GM23338 (cell line): ENCODE results near the gene KCNK3. TPM values are rescaled to one million over a fixed set of nuclear protein-coding genes. Genes with fewer than 3 reads are reported as not detected.

Source experiments
- ATAC-seq: fragments of 200-7000 bp; cut with Tn5 transposase; 3 replicates; pipeline ENCODE4 v1.9.1; 2020
- DNase-seq: peaks from one replicate; pipeline ENCODE4 v3.0.0-alpha.2; 2015; ENCODE audit warnings: low spot score
- H2AFZ ChIP-seq: fragments of 200-600 bp; sonication (generic); 2 replicates; pipeline ENCODE4 v1.8.0; 2016; ENCODE audit warnings: antibody characterized with exemption, mild to moderate bottlenecking, moderate library complexity
- H3F3A ChIP-seq: fragments of 200-600 bp; sonication (generic); replicated peaks from 2 replicates; pipeline ENCODE4 v1.8.0; 2017; ENCODE audit warnings: antibody characterized with exemption, mixed run types, low read depth
- H3K27ac ChIP-seq: fragments of 200-600 bp; sonication (generic); 2 replicates; pipeline ENCODE4 v1.6.1; 2016; ENCODE audit warnings: low read depth
- H3K27me3 ChIP-seq: fragments of 200-600 bp; sonication (generic); 2 replicates; pipeline ENCODE4 v1.8.0; 2016; ENCODE audit warnings: mild to moderate bottlenecking, mixed run types, moderate library complexity; ENCODE audit not compliant: insufficient read depth
- H3K36me3 ChIP-seq: fragments of 200-600 bp; sonication (generic); 2 replicates; pipeline ENCODE4 v1.8.0; 2016; ENCODE audit warnings: mild to moderate bottlenecking; ENCODE audit not compliant: insufficient read depth
- H3K4me1 ChIP-seq: fragments of 200-600 bp; sonication (generic); 2 replicates; pipeline ENCODE4 v1.8.0; 2016; ENCODE audit warnings: mild to moderate bottlenecking, moderate library complexity; ENCODE audit not compliant: insufficient read depth
- H3K4me2 ChIP-seq: fragments of 200-600 bp; sonication (generic); 2 replicates; pipeline ENCODE4 v1.7.1; 2017; ENCODE audit warnings: mixed run types
- H3K4me3 ChIP-seq: fragments of 200-600 bp; sonication (generic); 2 replicates; pipeline ENCODE4 v1.6.1; 2016; ENCODE audit warnings: mixed run types
- H3K79me2 ChIP-seq: fragments of 200-600 bp; sonication (generic); replicated peaks from 2 replicates; pipeline ENCODE4 v1.8.0; 2017; ENCODE audit warnings: mild to moderate bottlenecking; ENCODE audit not compliant: insufficient read depth
- H3K9me2 ChIP-seq: fragments of 200-600 bp; sonication (generic); 2 replicates; pipeline ENCODE4 v1.8.0; 2017; ENCODE audit not compliant: insufficient read depth
- H4K20me1 ChIP-seq: fragments of 200-600 bp; sonication (generic); replicated peaks from 2 replicates; pipeline ENCODE4 v1.8.0; 2017; ENCODE audit warnings: mild to moderate bottlenecking; ENCODE audit not compliant: insufficient read depth
- H3K27ac Mint-ChIP-seq: 2 replicates; pipeline ENCODE4 v1.8.0; 2020; ENCODE audit warnings: inconsistent platforms, mild to moderate bottlenecking, moderate library complexity, mixed read lengths
- H3K27me3 Mint-ChIP-seq: 3 replicates; pipeline ENCODE4 v1.8.0; 2022; ENCODE audit warnings: low read depth, mild to moderate bottlenecking, moderate library complexity, mixed read lengths, inconsistent platforms; ENCODE audit not compliant: insufficient read depth, poor library complexity
- H3K36me3 Mint-ChIP-seq: 3 replicates; pipeline ENCODE4 v1.8.0; 2021; ENCODE audit warnings: low read depth, mild to moderate bottlenecking, inconsistent platforms, moderate library complexity, mixed read lengths
- H3K4me1 Mint-ChIP-seq: 3 replicates; pipeline ENCODE4 v1.8.0; 2020; ENCODE audit warnings: mild to moderate bottlenecking, inconsistent platforms, mixed read lengths
- H3K4me3 Mint-ChIP-seq: 3 replicates; pipeline ENCODE4 v1.8.0; 2021; ENCODE audit warnings: moderate library complexity, mild to moderate bottlenecking, inconsistent platforms, mixed read lengths
- H3K9me3 Mint-ChIP-seq: 3 replicates; pipeline ENCODE4 v1.8.0; 2020; ENCODE audit warnings: moderate library complexity, mild to moderate bottlenecking, inconsistent platforms, mixed read lengths
- NANOG ChIP-seq: IDR thresholded peaks from 2 replicates; pipeline ENCODE4 v1.6.1; 2016; ENCODE audit warnings: antibody characterized with exemption, borderline replicate concordance
- POLR2AphosphoS5 ChIP-seq: IDR thresholded peaks from 2 replicates; pipeline ENCODE4 v1.6.1; 2016; ENCODE audit warnings: antibody characterized with exemption, low read depth
- REST ChIP-seq: IDR thresholded peaks from one replicate; pipeline ENCODE4 v1.6.1; 2018; ENCODE audit warnings: antibody characterized with exemption; ENCODE audit not compliant: unreplicated experiment
- STAT1 ChIP-seq: IDR thresholded peaks from one replicate; pipeline ENCODE4 v1.6.1; 2016; ENCODE audit warnings: antibody characterized with exemption; ENCODE audit not compliant: unreplicated experiment
- ZNF114 ChIP-seq: fragments of 250-450 bp; sonication (Bioruptor Pico); IDR thresholded peaks from 2 replicates; pipeline ENCODE4 v1.5.0; 2020; ENCODE audit warnings: mild to moderate bottlenecking, moderate library complexity
- ZNF331 ChIP-seq: fragments of 250-450 bp; sonication (Bioruptor Pico); IDR thresholded peaks from 2 replicates; pipeline ENCODE4 v1.5.0; 2020; ENCODE audit warnings: low read depth, mild to moderate bottlenecking, moderate library complexity
- ZNF462 ChIP-seq: fragments of 250-450 bp; sonication (Bioruptor Pico); IDR thresholded peaks from 2 replicates; pipeline ENCODE4 v1.5.0; 2020; ENCODE audit warnings: mild to moderate bottlenecking, moderate library complexity
- polyA plus RNA-seq: library from polyadenylated mRNA; unstranded; fragments of >200 nt; fragmentation: Nextera tagmentation; extraction: Ambion mirVana; gene quantifications from 2 replicates; pipeline ENCODE4 v1.2.1, GENCODE V29; 2016
- total RNA-seq: library from RNA; depleted of rRNA; stranded (reverse); fragments of >200 nt; shearing (Covaris generic); gene quantifications from 2 replicates; pipeline ENCODE4 v1.2.3, GENCODE V29; 2014

The KCNK3 gene
- total and polyA plus RNA-seq, 2 experiments from 2014 or later = not detected

GRCh38 chr2:26679867-26680266 is 12.7 kb upstream of the KCNK3 start:
- H3K4me3 ChIP-seq = no peak overlapping the region
- H3K9me3 Mint-ChIP-seq = peaks cover 6% of the 10 kb centered on the region; the same call in 2 of the 3 replicates
- H3K9me2 ChIP-seq = no peaks in the 10 kb centered on the region; the same call in 1 of the 2 replicates
- no peaks in the 10 kb centered on the region for H3K36me3 ChIP-seq
- no peak overlapping the region for H3K4me2 ChIP-seq
- H4K20me1 ChIP-seq = no peaks in the 10 kb centered on the region
- H3F3A ChIP-seq = no peaks in the 10 kb centered on the region
- no peak overlapping the region for H3K4me3 Mint-ChIP-seq
- H3K36me3 Mint-ChIP-seq = peaks cover 4% of the 10 kb centered on the region; the same call in 1 of the 3 replicates
- no peaks in the 10 kb centered on the region for H3K4me1 Mint-ChIP-seq
- no peak overlapping the region for H3K27ac Mint-ChIP-seq
- TF ChIP-seq STAT1 (no peak), ZNF462 (CRISPR knock-in tag) (no peak), NANOG (no peak), REST (no peak), POLR2AphosphoS5 (no peak), ZNF331 (CRISPR knock-in tag) (no peak), ZNF114 (no peak)
- peaks cover 14% of the 10 kb centered on the region for H3K27me3 Mint-ChIP-seq
- H3K27me3 ChIP-seq = no peaks in the 10 kb centered on the region
- no peak for ATAC-seq
- no peaks in the 10 kb centered on the region for H3K79me2 ChIP-seq
- DNase-seq = no peak
- no peaks in the 10 kb centered on the region for H3K4me1 ChIP-seq
- H2AFZ ChIP-seq = no peak overlapping the region
- no peak overlapping the region for H3K27ac ChIP-seq
